H9 (cell line): Measurements from ENCODE around the gene NUCB2. TPM values are rescaled to one million over a fixed set of nuclear protein-coding genes. Genes with fewer than 3 reads are reported as not detected.

Experiments
- DNase-seq: peaks from one replicate; pipeline ENCODE4 v3.0.0-alpha.2; 2017
- H2AFZ ChIP-seq: one replicate; pipeline ENCODE4 v1.6.1; 2013; ENCODE audit warnings: mild to moderate bottlenecking, low read length, control low read depth, moderate library complexity
- H2AK5ac ChIP-seq: 2 replicates; pipeline ENCODE4 v1.6.1; 2013; ENCODE audit warnings: low read length, control low read depth, mixed read lengths; ENCODE audit not compliant: insufficient read length
- H2BK120ac ChIP-seq: one replicate; pipeline ENCODE4 v1.6.1; 2013; ENCODE audit warnings: low read depth, mild to moderate bottlenecking, low read length, control low read depth, inconsistent platforms; ENCODE audit not compliant: poor library complexity, severe bottlenecking
- H2BK12ac ChIP-seq: 2 replicates; pipeline ENCODE4 v1.6.1; 2013; ENCODE audit warnings: low read length, control low read depth, mixed read lengths, low read depth; ENCODE audit not compliant: insufficient read length
- H2BK15ac ChIP-seq: 2 replicates; pipeline ENCODE4 v1.6.1; 2013; ENCODE audit warnings: low read depth, low read length, control low read depth
- H2BK20ac ChIP-seq: one replicate; pipeline ENCODE4 v1.6.1; 2013; ENCODE audit warnings: low read depth, mild to moderate bottlenecking, low read length, control low read depth, inconsistent platforms; ENCODE audit not compliant: poor library complexity, severe bottlenecking
- H2BK5ac ChIP-seq: 2 replicates; pipeline ENCODE4 v1.6.1; 2013; ENCODE audit warnings: low read length, control low read depth, mixed read lengths; ENCODE audit not compliant: insufficient read length
- H3K14ac ChIP-seq: 2 replicates; pipeline ENCODE4 v1.6.1; 2013; ENCODE audit warnings: low read length, control low read depth; ENCODE audit not compliant: insufficient read depth
- H3K18ac ChIP-seq: 2 replicates; pipeline ENCODE4 v1.6.1; 2013; ENCODE audit warnings: low read depth, mild to moderate bottlenecking, mixed read lengths, low read length, control low read depth; ENCODE audit not compliant: insufficient read length
- H3K23ac ChIP-seq: 2 replicates; pipeline ENCODE4 v1.6.1; 2013; ENCODE audit warnings: low read length, control low read depth, mixed read lengths, low read depth; ENCODE audit not compliant: insufficient read length
- H3K23me2 ChIP-seq: 2 replicates; pipeline ENCODE4 v1.6.1; 2013; ENCODE audit warnings: low read depth, mild to moderate bottlenecking, mixed read lengths, low read length, control low read depth; ENCODE audit not compliant: insufficient read length, poor library complexity, severe bottlenecking
- H3K27ac ChIP-seq: 2 replicates; pipeline ENCODE4 v1.5.1; 2013; ENCODE audit warnings: low read length, control low read depth, mixed read lengths, low read depth; ENCODE audit not compliant: insufficient read length
- H3K27me3 ChIP-seq: 2 replicates; pipeline ENCODE4 v1.6.1; 2013; ENCODE audit warnings: low read length, control low read depth, inconsistent platforms; ENCODE audit not compliant: insufficient read depth
- H3K4ac ChIP-seq: 2 replicates; pipeline ENCODE4 v1.6.1; 2013; ENCODE audit warnings: low read depth, mild to moderate bottlenecking, control low read depth, inconsistent platforms, low read length, moderate library complexity
- H3K4me1 ChIP-seq: 2 replicates; pipeline ENCODE4 v1.6.1; 2013; ENCODE audit warnings: low read length, control low read depth, inconsistent platforms; ENCODE audit not compliant: insufficient read depth
- H3K4me2 ChIP-seq: 2 replicates; pipeline ENCODE4 v1.6.1; 2013; ENCODE audit warnings: low read length, control low read depth, mixed read lengths; ENCODE audit not compliant: insufficient read length, insufficient read depth
- H3K56ac ChIP-seq: 2 replicates; pipeline ENCODE4 v1.6.1; 2013; ENCODE audit warnings: low read depth, mild to moderate bottlenecking, mixed read lengths, low read length, control low read depth; ENCODE audit not compliant: insufficient read length
- H3K79me1 ChIP-seq: 2 replicates; pipeline ENCODE4 v1.6.1; 2013; ENCODE audit warnings: low read depth, mild to moderate bottlenecking, moderate library complexity, low read length, control low read depth, inconsistent platforms; ENCODE audit not compliant: insufficient read depth, poor library complexity, severe bottlenecking
- H3K79me2 ChIP-seq: 2 replicates; pipeline ENCODE4 v1.6.1; 2013; ENCODE audit warnings: low read length, control low read depth, inconsistent platforms; ENCODE audit not compliant: insufficient read depth
- H3K9ac ChIP-seq: 2 replicates; pipeline ENCODE4 v1.6.1; 2013; ENCODE audit warnings: low read length, control low read depth, mixed read lengths; ENCODE audit not compliant: insufficient read length; ENCODE audit errors: extremely low read depth
- H3K9me3 ChIP-seq: one replicate; pipeline ENCODE4 v1.6.1; 2013; ENCODE audit warnings: low read depth, low read length, inconsistent platforms; ENCODE audit not compliant: control insufficient read depth
- H3T11ph ChIP-seq: one replicate; pipeline ENCODE4 v1.6.1; 2013; ENCODE audit warnings: mild to moderate bottlenecking, low read length, control low read depth, inconsistent platforms
- H4K20me1 ChIP-seq: one replicate; pipeline ENCODE4 v1.6.1; 2013; ENCODE audit not compliant: control insufficient read depth, insufficient read length, insufficient read depth
- H4K5ac ChIP-seq: 2 replicates; pipeline ENCODE4 v1.6.1; 2013; ENCODE audit warnings: low read depth, mild to moderate bottlenecking, mixed read lengths, low read length, control low read depth; ENCODE audit not compliant: insufficient read length
- H4K8ac ChIP-seq: replicated peaks from 2 replicates; pipeline ENCODE4 v1.6.1; 2013; ENCODE audit warnings: low read length, control low read depth, mixed read lengths, low read depth; ENCODE audit not compliant: insufficient read length
- H4K91ac ChIP-seq: 2 replicates; pipeline ENCODE4 v1.6.1; 2013; ENCODE audit warnings: low read depth, mild to moderate bottlenecking, moderate library complexity, mixed read lengths, low read length, control low read depth; ENCODE audit not compliant: insufficient read length
- H3K27ac Mint-ChIP-seq, 3 experiments: 2 replicates in 2 of 3; 3 replicates in 1 of 3; pipeline ENCODE4 v1.8.0; 2020 to 2021; ENCODE audit warnings: mixed read lengths in 3 of 3, mild to moderate bottlenecking in 1 of 3, moderate library complexity in 1 of 3
- H3K27me3 Mint-ChIP-seq: 2 replicates; pipeline ENCODE4 v1.8.0; 2021; ENCODE audit warnings: low read depth, mild to moderate bottlenecking, moderate library complexity, mixed read lengths
- H3K36me3 Mint-ChIP-seq, 3 experiments: 2 replicates in 2 of 3; 3 replicates in 1 of 3; pipeline ENCODE4 v1.8.0; 2020 to 2021; ENCODE audit warnings: low read depth in 3 of 3, mixed read lengths in 3 of 3; ENCODE audit not compliant: insufficient read depth in 1 of 3
- H3K4me1 Mint-ChIP-seq, 2 experiments: 2 replicates each; pipeline ENCODE4 v1.8.0; 2020; ENCODE audit warnings: mixed read lengths in 2 of 2
- H3K4me3 Mint-ChIP-seq, 2 experiments: 2 replicates in 1 of 2; 3 replicates in 1 of 2; pipeline ENCODE4 v1.8.0; 2020 to 2021; ENCODE audit warnings: mild to moderate bottlenecking in 2 of 2, mixed read lengths in 2 of 2, moderate library complexity in 1 of 2
- H3K9me3 Mint-ChIP-seq, 2 experiments: 2 replicates in 1 of 2; 3 replicates in 1 of 2; pipeline ENCODE4 v1.8.0; 2020; ENCODE audit warnings: mild to moderate bottlenecking in 2 of 2, mixed read lengths in 2 of 2, moderate library complexity in 1 of 2
- WGBS: extraction: QIAGEN DNeasy Blood & Tissue Kit; methylation state at CpG from one replicate; pipeline ENCODE4 v1.1.7; 2013; ENCODE audit warnings: missing lambda C conversion rate, low lambda C conversion rate, mixed read lengths; ENCODE audit not compliant: insufficient read length; ENCODE audit errors: extremely low coverage; 5-methylcytosine and 5-hydroxymethylcytosine counted together
- total RNA-seq: library from RNA; stranded (reverse); gene quantifications from 2 replicates; pipeline ENCODE4 v1.2.1, GENCODE V29; 2021
- TF ChIP-seq, protein P1 (sequence below): fragments of 200-600 bp; sonication (generic); conservative IDR thresholded peaks from 3 replicates; pipeline ENCODE4 v1.8.0; 2021; ENCODE audit warnings: antibody characterized with exemption, mild to moderate bottlenecking

The NUCB2 gene
- total RNA-seq, 1 experiment from 2014 or later: 29.1 TPM

DNA sequence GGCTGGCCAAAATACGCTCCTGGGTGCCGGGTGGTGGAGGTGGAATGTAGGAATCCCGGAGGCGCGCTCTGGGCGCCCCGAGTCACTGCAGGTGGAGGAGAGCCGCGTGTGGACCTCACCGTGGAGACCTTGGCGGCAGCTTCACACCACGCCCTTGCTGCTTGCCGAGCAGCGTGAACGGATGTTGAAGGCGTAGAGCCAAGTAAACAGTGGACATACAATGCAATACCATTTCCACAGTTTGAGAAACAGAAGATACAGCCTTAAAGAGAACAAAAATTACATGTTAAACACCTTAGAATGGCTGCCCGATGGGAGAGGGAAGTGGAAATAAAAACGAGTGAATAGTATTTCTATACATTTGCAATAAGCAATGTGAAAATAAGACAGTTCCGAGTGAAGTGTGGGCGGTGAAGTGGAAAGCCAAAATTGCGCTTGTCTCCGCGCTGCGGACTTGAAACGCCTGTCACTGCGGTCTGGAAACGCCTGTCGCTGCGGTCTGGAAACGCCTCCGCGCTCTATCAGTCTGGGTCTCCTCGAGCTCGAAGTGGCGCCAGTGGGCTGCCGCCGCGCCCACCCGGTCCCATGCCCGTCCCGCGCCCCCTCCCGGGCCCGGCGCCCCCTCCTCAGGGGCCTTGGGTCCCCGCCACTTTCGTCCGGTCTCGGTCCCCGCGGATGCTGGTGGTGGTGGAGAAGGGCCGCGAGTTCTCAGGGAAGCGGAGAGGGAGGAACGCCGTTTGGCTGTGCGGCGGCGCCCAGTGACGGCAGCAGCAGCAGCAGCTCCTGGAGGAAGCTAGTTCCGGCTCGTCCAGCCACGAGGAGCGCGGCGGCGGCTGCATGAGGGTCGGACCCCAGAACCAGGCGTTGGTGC, 76.6 kb downstream of the NUCB2 start:
- H3K23ac ChIP-seq: no peak overlapping the region
- H3K4me1 ChIP-seq: no peaks in the 10 kb centered on the region
- TF ChIP-seq, protein P1, sequence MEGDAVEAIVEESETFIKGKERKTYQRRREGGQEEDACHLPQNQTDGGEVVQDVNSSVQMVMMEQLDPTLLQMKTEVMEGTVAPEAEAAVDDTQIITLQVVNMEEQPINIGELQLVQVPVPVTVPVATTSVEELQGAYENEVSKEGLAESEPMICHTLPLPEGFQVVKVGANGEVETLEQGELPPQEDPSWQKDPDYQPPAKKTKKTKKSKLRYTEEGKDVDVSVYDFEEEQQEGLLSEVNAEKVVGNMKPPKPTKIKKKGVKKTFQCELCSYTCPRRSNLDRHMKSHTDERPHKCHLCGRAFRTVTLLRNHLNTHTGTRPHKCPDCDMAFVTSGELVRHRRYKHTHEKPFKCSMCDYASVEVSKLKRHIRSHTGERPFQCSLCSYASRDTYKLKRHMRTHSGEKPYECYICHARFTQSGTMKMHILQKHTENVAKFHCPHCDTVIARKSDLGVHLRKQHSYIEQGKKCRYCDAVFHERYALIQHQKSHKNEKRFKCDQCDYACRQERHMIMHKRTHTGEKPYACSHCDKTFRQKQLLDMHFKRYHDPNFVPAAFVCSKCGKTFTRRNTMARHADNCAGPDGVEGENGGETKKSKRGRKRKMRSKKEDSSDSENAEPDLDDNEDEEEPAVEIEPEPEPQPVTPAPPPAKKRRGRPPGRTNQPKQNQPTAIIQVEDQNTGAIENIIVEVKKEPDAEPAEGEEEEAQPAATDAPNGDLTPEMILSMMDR: no peak
- peak overlapping the region; percentile 55 for H3K9ac ChIP-seq
- no peak overlapping the region for H3T11ph ChIP-seq
- H4K5ac ChIP-seq: no peak overlapping the region
- no peak overlapping the region for H2BK5ac ChIP-seq
- Mint-ChIP-seq H3K27ac (no peak overlapping the region; a peak in 2 of 7 replicates), H3K9me3 (peaks cover 3 to 9% of the 10 kb centered on the region in 2 experiments; a peak in 4 of 5 replicates), H3K4me1 (peaks cover 15 to 26% of the 10 kb centered on the region in 2 experiments), H3K36me3 (no peaks in the 10 kb centered on the region), H3K27me3 (peaks cover 64% of the 10 kb centered on the region), H3K4me3 (peak overlapping the region; percentile 69 to 90)
- H3K4me2 ChIP-seq: peak overlapping the region; percentile 69
- H2AFZ ChIP-seq: peak overlapping the region; percentile 60
- no peak overlapping the region for H3K27ac ChIP-seq
- H2BK15ac ChIP-seq: no peak overlapping the region
- H3K14ac ChIP-seq: peak overlapping the region; percentile 39; the same call in 1 of the 2 replicates
- no peaks in the 10 kb centered on the region for H3K79me2 ChIP-seq
- no peak overlapping the region for H2BK12ac ChIP-seq
- H2BK20ac ChIP-seq: no peak overlapping the region
- peak; percentile 77 for DNase-seq
- no peak overlapping the region for H3K4ac ChIP-seq
- no peaks in the 10 kb centered on the region for H3K9me3 ChIP-seq
- peaks cover 22% of the 10 kb centered on the region for H3K23me2 ChIP-seq
- H2AK5ac ChIP-seq: no peak overlapping the region
- H4K91ac ChIP-seq: no peak overlapping the region
- peaks cover 21% of the 10 kb centered on the region for H3K27me3 ChIP-seq
- no peak overlapping the region for H3K56ac ChIP-seq
- WGBS: no CpG with 5 or more reads among the region's 69 CpGs
- H2BK120ac ChIP-seq: no peak overlapping the region
- no peak overlapping the region for H3K18ac ChIP-seq
- no peak overlapping the region for H4K8ac ChIP-seq
- H4K20me1 ChIP-seq: no peaks in the 10 kb centered on the region
- H3K79me1 ChIP-seq: no peaks in the 10 kb centered on the region
